Neural progenitor cell (in vitro differentiated cells): ENCODE data around the gene SLC36A3.

Experiments
- CTCF ChIP-seq: fragments of 200-600 bp; sonication (generic); IDR thresholded peaks from 2 replicates; pipeline ENCODE4 v1.5.1; 2017; ENCODE audit warnings: antibody characterized with exemption, mild to moderate bottlenecking
- EZH2 ChIP-seq: fragments of 200-600 bp; sonication (generic); IDR thresholded peaks from 2 replicates; pipeline ENCODE4 v1.6.1; 2017; ENCODE audit warnings: antibody characterized with exemption, mild to moderate bottlenecking, moderate library complexity
- EZH2phosphoT487 ChIP-seq: fragments of 200-600 bp; sonication (generic); IDR thresholded peaks from 2 replicates; pipeline ENCODE4 v1.6.1; 2017; ENCODE audit warnings: antibody characterized with exemption

GRCh38 chr5:151271336-151271735, 32.2 kb downstream of the SLC36A3 start:
- TF ChIP-seq CTCF: no peak
- no peak for TF ChIP-seq EZH2phosphoT487
- no peak for TF ChIP-seq EZH2
